Measurements from ENCODE around the gene EVPL. TPM values are rescaled to one million over a fixed set of nuclear protein-coding genes. Genes with fewer than 3 reads are reported as not detected.
"Not testable (repeated sequence)": the region's sequence is repeated elsewhere in the genome, so short reads cannot be mapped to it uniquely, and the experiment has no call there.

EVPL gene
- total RNA-seq, 1 donor from 2014 or later, result 0.16 TPM

DNA sequence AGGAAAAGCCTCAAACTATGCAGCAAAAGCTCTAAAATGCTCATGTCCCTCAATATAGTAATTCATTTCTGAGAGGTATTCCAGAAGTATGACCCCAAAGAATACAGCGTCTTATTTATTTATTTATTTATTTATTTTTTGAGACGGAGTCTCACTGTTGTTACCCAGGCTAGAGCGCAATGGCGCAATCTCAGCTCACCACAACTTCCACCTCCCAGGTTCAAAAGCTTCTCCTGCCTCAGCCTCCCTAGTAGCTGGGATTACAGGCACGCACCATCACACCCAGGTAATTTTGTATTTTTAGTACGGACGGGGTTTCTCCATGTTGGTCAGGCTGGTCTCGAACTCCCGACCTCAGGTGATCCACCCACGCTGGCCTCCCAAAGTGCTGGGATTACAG is 58.1 kb downstream of the EVPL start:
- intact Hi-C loops (cut with micrococcal nuclease), result not testable (repeated sequence)

- intact Hi-C loops (cut with micrococcal nuclease), result no loop called here
These were observed 61.6 kb downstream of the EVPL start for GRCh38 chr17:75965468-75965867.

GRCh38 chr17:75959839-75960511 is 67.1 kb downstream of the EVPL start:
- intact Hi-C loops (cut with micrococcal nuclease), result no loop called here

DNA sequence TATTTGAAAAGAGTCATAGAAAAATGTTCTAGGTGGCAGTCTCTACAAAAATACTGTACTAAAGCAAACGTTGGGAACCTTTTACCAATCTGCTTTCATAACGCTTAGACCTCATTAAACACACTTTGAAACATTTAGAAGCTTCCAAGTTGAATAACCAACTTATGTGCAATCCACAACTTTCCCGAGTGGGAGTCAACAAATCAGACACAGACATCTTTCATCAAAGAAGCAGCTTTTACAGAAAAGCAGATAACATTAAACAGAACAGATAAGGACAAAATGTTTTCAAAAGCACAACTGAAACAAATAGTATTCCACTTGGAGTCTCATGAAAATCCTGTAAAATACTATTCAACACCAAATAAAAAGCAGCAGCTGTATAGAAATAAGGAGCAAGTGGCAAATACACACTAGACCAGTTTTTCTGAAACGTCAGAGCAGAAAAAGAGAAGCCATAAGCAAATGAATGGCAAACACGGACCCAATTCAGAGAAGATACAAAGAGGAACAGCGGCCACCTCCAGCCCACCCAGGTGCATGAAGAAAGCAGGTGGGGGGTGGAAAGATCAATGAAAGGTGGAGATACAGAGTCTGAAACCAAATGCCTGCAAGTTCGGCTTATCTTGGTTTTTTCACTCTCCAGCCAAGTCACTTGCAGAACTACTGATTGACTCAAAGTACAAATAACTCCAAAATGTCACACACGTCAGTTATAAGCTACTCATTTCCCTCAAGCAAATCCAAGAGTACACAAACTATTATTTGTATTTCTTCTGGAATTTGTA is 67.9 kb downstream of the EVPL start:
- intact Hi-C loops (cut with micrococcal nuclease), result no loop called here

Other genes starting within 250 kb of the EVPL start
- gene UNK, start 242.5 kb downstream of the EVPL start, total RNA-seq, result 29.0 and 29.3 TPM in 2 replicates
- gene UNC13D, start 182.9 kb downstream of the EVPL start, total RNA-seq, result 206 and 210 TPM in 2 replicates
- 61.9 and 66.3 TPM in 2 replicates for gene WBP2, start 172.0 kb downstream of the EVPL start, total RNA-seq
- 19.8 and 22.5 TPM in 2 replicates for gene TRIM47, start 148.7 kb downstream of the EVPL start, total RNA-seq
- gene TRIM65, start 130.4 kb downstream of the EVPL start, total RNA-seq, result 38.3 and 41.1 TPM in 2 replicates
- gene MRPL38, start 122.4 kb downstream of the EVPL start, total RNA-seq, result 96.2 and 110 TPM in 2 replicates
- 20.4 and 21.4 TPM in 2 replicates for gene FBF1, start 86.3 kb downstream of the EVPL start, total RNA-seq
- 29.0 and 29.4 TPM in 2 replicates for gene ACOX1, start 48.1 kb downstream of the EVPL start, total RNA-seq
- 16.7 TPM in 2 replicates for gene TEN1, start 48.1 kb downstream of the EVPL start, total RNA-seq
- gene CDK3, start 26.5 kb downstream of the EVPL start, total RNA-seq, result 6.7 and 9.8 TPM in 2 replicates
- gene SRP68, start 45.2 kb upstream of the EVPL start, total RNA-seq, result 107 and 112 TPM in 2 replicates
- 0.11 and 0.39 TPM in 2 replicates for gene GALR2, start 47.5 kb upstream of the EVPL start, total RNA-seq
- gene ZACN, start 51.9 kb upstream of the EVPL start, total RNA-seq, result 0.18 and 0.43 TPM in 2 replicates
- gene EXOC7, start 76.5 kb upstream of the EVPL start, total RNA-seq, result 132 and 137 TPM in 2 replicates
- 0.20 and 0.27 TPM in 2 replicates for gene FOXJ1, start 113.9 kb upstream of the EVPL start, total RNA-seq
- 58.3 and 66.0 TPM in 2 replicates for gene RNF157, start 213.2 kb upstream of the EVPL start, total RNA-seq
- 202 and 211 TPM in 2 replicates for gene UBALD2, start 238.0 kb upstream of the EVPL start, total RNA-seq